GM23338 (cell line): ENCODE measurements around the gene SH3BP4. TPM values are rescaled to one million over a fixed set of nuclear protein-coding genes. Genes with fewer than 3 reads are reported as not detected.

ENCODE experiments used
- ATAC-seq: fragments of 200-7000 bp; cut with Tn5 transposase; 3 replicates; pipeline ENCODE4 v1.9.1; 2020
- DNase-seq: peaks from one replicate; pipeline ENCODE4 v3.0.0-alpha.2; 2015; ENCODE audit warnings: low spot score
- H2AFZ ChIP-seq: fragments of 200-600 bp; sonication (generic); 2 replicates; pipeline ENCODE4 v1.8.0; 2016; ENCODE audit warnings: antibody characterized with exemption, mild to moderate bottlenecking, moderate library complexity
- H3F3A ChIP-seq: fragments of 200-600 bp; sonication (generic); replicated peaks from 2 replicates; pipeline ENCODE4 v1.8.0; 2017; ENCODE audit warnings: antibody characterized with exemption, mixed run types, low read depth
- H3K27ac ChIP-seq: fragments of 200-600 bp; sonication (generic); 2 replicates; pipeline ENCODE4 v1.6.1; 2016; ENCODE audit warnings: low read depth
- H3K27me3 ChIP-seq: fragments of 200-600 bp; sonication (generic); 2 replicates; pipeline ENCODE4 v1.8.0; 2016; ENCODE audit warnings: mild to moderate bottlenecking, mixed run types, moderate library complexity; ENCODE audit not compliant: insufficient read depth
- H3K36me3 ChIP-seq: fragments of 200-600 bp; sonication (generic); 2 replicates; pipeline ENCODE4 v1.8.0; 2016; ENCODE audit warnings: mild to moderate bottlenecking; ENCODE audit not compliant: insufficient read depth
- H3K4me1 ChIP-seq: fragments of 200-600 bp; sonication (generic); 2 replicates; pipeline ENCODE4 v1.8.0; 2016; ENCODE audit warnings: mild to moderate bottlenecking, moderate library complexity; ENCODE audit not compliant: insufficient read depth
- H3K4me2 ChIP-seq: fragments of 200-600 bp; sonication (generic); 2 replicates; pipeline ENCODE4 v1.7.1; 2017; ENCODE audit warnings: mixed run types
- H3K4me3 ChIP-seq: fragments of 200-600 bp; sonication (generic); 2 replicates; pipeline ENCODE4 v1.6.1; 2016; ENCODE audit warnings: mixed run types
- H3K79me2 ChIP-seq: fragments of 200-600 bp; sonication (generic); replicated peaks from 2 replicates; pipeline ENCODE4 v1.8.0; 2017; ENCODE audit warnings: mild to moderate bottlenecking; ENCODE audit not compliant: insufficient read depth
- H3K9me2 ChIP-seq: fragments of 200-600 bp; sonication (generic); 2 replicates; pipeline ENCODE4 v1.8.0; 2017; ENCODE audit not compliant: insufficient read depth
- H4K20me1 ChIP-seq: fragments of 200-600 bp; sonication (generic); replicated peaks from 2 replicates; pipeline ENCODE4 v1.8.0; 2017; ENCODE audit warnings: mild to moderate bottlenecking; ENCODE audit not compliant: insufficient read depth
- H3K27ac Mint-ChIP-seq: 2 replicates; pipeline ENCODE4 v1.8.0; 2020; ENCODE audit warnings: inconsistent platforms, mild to moderate bottlenecking, moderate library complexity, mixed read lengths
- H3K27me3 Mint-ChIP-seq: 3 replicates; pipeline ENCODE4 v1.8.0; 2022; ENCODE audit warnings: low read depth, mild to moderate bottlenecking, moderate library complexity, mixed read lengths, inconsistent platforms; ENCODE audit not compliant: insufficient read depth, poor library complexity
- H3K36me3 Mint-ChIP-seq: 3 replicates; pipeline ENCODE4 v1.8.0; 2021; ENCODE audit warnings: low read depth, mild to moderate bottlenecking, inconsistent platforms, moderate library complexity, mixed read lengths
- H3K4me1 Mint-ChIP-seq: 3 replicates; pipeline ENCODE4 v1.8.0; 2020; ENCODE audit warnings: mild to moderate bottlenecking, inconsistent platforms, mixed read lengths
- H3K4me3 Mint-ChIP-seq: 3 replicates; pipeline ENCODE4 v1.8.0; 2021; ENCODE audit warnings: moderate library complexity, mild to moderate bottlenecking, inconsistent platforms, mixed read lengths
- H3K9me3 Mint-ChIP-seq: 3 replicates; pipeline ENCODE4 v1.8.0; 2020; ENCODE audit warnings: moderate library complexity, mild to moderate bottlenecking, inconsistent platforms, mixed read lengths
- CTCF ChIP-seq, 2 experiments: fragments of 200-600 bp in 1 of 2; sonication (generic) in 1 of 2; conservative IDR thresholded peaks; 2 replicates each; pipeline versions ENCODE4 v1.5.1 to v1.6.1; 2016 to 2017; ENCODE audit warnings: antibody characterized with exemption in 2 of 2, low read depth in 2 of 2, mild to moderate bottlenecking in 2 of 2, moderate library complexity in 1 of 2
- ETS1 ChIP-seq: IDR thresholded peaks from 2 replicates; pipeline ENCODE4 v1.6.1; 2016; ENCODE audit warnings: antibody characterized with exemption
- EZH2 ChIP-seq: fragments of 200-600 bp; sonication (generic); IDR thresholded peaks from one replicate; pipeline ENCODE4 v1.8.0; 2017; ENCODE audit warnings: antibody characterized with exemption, mild to moderate bottlenecking, low read depth; ENCODE audit not compliant: unreplicated experiment
- EZH2phosphoT487 ChIP-seq: fragments of 200-600 bp; sonication (generic); IDR thresholded peaks from one replicate; pipeline ENCODE4 v1.8.1; 2018; ENCODE audit warnings: antibody characterized with exemption; ENCODE audit not compliant: unreplicated experiment
- JUNB ChIP-seq: IDR thresholded peaks from one replicate; pipeline ENCODE4 v1.6.1; 2016; ENCODE audit warnings: antibody characterized with exemption; ENCODE audit not compliant: unreplicated experiment
- NANOG ChIP-seq: IDR thresholded peaks from 2 replicates; pipeline ENCODE4 v1.6.1; 2016; ENCODE audit warnings: antibody characterized with exemption, borderline replicate concordance
- POLR2AphosphoS5 ChIP-seq: IDR thresholded peaks from 2 replicates; pipeline ENCODE4 v1.6.1; 2016; ENCODE audit warnings: antibody characterized with exemption, low read depth
- REST ChIP-seq: IDR thresholded peaks from one replicate; pipeline ENCODE4 v1.6.1; 2018; ENCODE audit warnings: antibody characterized with exemption; ENCODE audit not compliant: unreplicated experiment
- STAT1 ChIP-seq: IDR thresholded peaks from one replicate; pipeline ENCODE4 v1.6.1; 2016; ENCODE audit warnings: antibody characterized with exemption; ENCODE audit not compliant: unreplicated experiment
- ZNF114 ChIP-seq: fragments of 250-450 bp; sonication (Bioruptor Pico); IDR thresholded peaks from 2 replicates; pipeline ENCODE4 v1.5.0; 2020; ENCODE audit warnings: mild to moderate bottlenecking, moderate library complexity
- ZNF331 ChIP-seq: fragments of 250-450 bp; sonication (Bioruptor Pico); IDR thresholded peaks from 2 replicates; pipeline ENCODE4 v1.5.0; 2020; ENCODE audit warnings: low read depth, mild to moderate bottlenecking, moderate library complexity
- ZNF462 ChIP-seq: fragments of 250-450 bp; sonication (Bioruptor Pico); IDR thresholded peaks from 2 replicates; pipeline ENCODE4 v1.5.0; 2020; ENCODE audit warnings: mild to moderate bottlenecking, moderate library complexity
- polyA plus RNA-seq: library from polyadenylated mRNA; unstranded; fragments of >200 nt; fragmentation: Nextera tagmentation; extraction: Ambion mirVana; gene quantifications from 2 replicates; pipeline ENCODE4 v1.2.1, GENCODE V29; 2016
- total RNA-seq: library from RNA; depleted of rRNA; stranded (reverse); fragments of >200 nt; shearing (Covaris generic); gene quantifications from 2 replicates; pipeline ENCODE4 v1.2.3, GENCODE V29; 2014

Gene SH3BP4
- total and polyA plus RNA-seq, 2 experiments from 2014 or later: 15.6 to 50.9 TPM

GRCh38 chr2:234911271-234911670 lies 40.5 kb upstream of the SH3BP4 start:
- TF ChIP-seq CTCF (conservative IDR thresholded peaks at IDR 0.05; ENCODE audit: low read depth in 2 of 2) (no peak), ETS1 (no peak), NANOG (no peak), ZNF114 (no peak), EZH2 (no peak), POLR2AphosphoS5 (no peak), EZH2phosphoT487 (no peak), ZNF462 (CRISPR knock-in tag) (no peak), REST (no peak), STAT1 (no peak), JUNB (no peak), ZNF331 (CRISPR knock-in tag) (no peak)
- peaks cover 6% of the 10 kb centered on the region for H3K27me3 Mint-ChIP-seq
- H3K27ac Mint-ChIP-seq: no peak overlapping the region
- no peaks in the 10 kb centered on the region; the same call in 2 of the 3 replicates for H3K9me3 Mint-ChIP-seq
- peaks cover 3% of the 10 kb centered on the region; the same call in 1 of the 3 replicates for H3K4me1 Mint-ChIP-seq
- DNase-seq: no peak
- H3K36me3 Mint-ChIP-seq: no peaks in the 10 kb centered on the region
- H3K4me2 ChIP-seq: no peak overlapping the region
- no peaks in the 10 kb centered on the region for H3K9me2 ChIP-seq
- no peak overlapping the region for H3K27ac ChIP-seq
- H3F3A ChIP-seq: no peaks in the 10 kb centered on the region
- ATAC-seq: no peak
- H3K27me3 ChIP-seq: no peaks in the 10 kb centered on the region
- no peaks in the 10 kb centered on the region for H3K79me2 ChIP-seq
- H3K4me3 Mint-ChIP-seq: no peak overlapping the region
- H3K36me3 ChIP-seq: no peaks in the 10 kb centered on the region
- H3K4me3 ChIP-seq: no peak overlapping the region
- H3K4me1 ChIP-seq: no peaks in the 10 kb centered on the region
- H2AFZ ChIP-seq: no peak overlapping the region
- H4K20me1 ChIP-seq: no peaks in the 10 kb centered on the region
